MCF 10A (cell line): ENCODE data around the gene CALY. TPM values are rescaled to one million over a fixed set of nuclear protein-coding genes. Genes with fewer than 3 reads are reported as not detected.

Experiments
- BruUV-seq: library from RNA; stranded (reverse); fragments of 400-500 nt; replicated peaks from 2 replicates; lab custom pipeline; 2021; lab: Mats Ljungman, UMichigan
- CTCF ChIA-PET: fragments of 300-600 bp; sonication (Branson Sonifier 250); formaldehyde crosslinking; extraction: SDS; loops from one replicate; lab custom pipeline; 2021; ENCODE audit warnings: antibody characterized with exemption, inconsistent platforms; lab: Yijun Ruan, JAX
- POLR2A ChIA-PET: fragments of 300-600, 350-650 bp; sonication (Branson Sonifier 250); formaldehyde crosslinking; extraction: SDS; loops from one replicate; lab custom pipeline; 2020; ENCODE audit warnings: antibody characterized with exemption, inconsistent platforms; lab: Yijun Ruan, JAX
- DNase-seq: peaks from one replicate; pipeline ENCODE4 v3.0.0-alpha.2; 2018; ENCODE audit not compliant: unreplicated experiment
- H3K27ac Mint-ChIP-seq: one replicate; pipeline ENCODE4 v1.8.0; 2022; ENCODE audit warnings: mild to moderate bottlenecking, low read depth, mixed read lengths; ENCODE audit not compliant: unreplicated experiment
- H3K27me3 Mint-ChIP-seq: one replicate; pipeline ENCODE4 v1.8.0; 2022; ENCODE audit warnings: mixed read lengths; ENCODE audit not compliant: insufficient read depth, unreplicated experiment
- H3K36me3 Mint-ChIP-seq: one replicate; pipeline ENCODE4 v1.8.0; 2022; ENCODE audit warnings: mild to moderate bottlenecking, moderate library complexity, mixed read lengths; ENCODE audit not compliant: insufficient read depth, unreplicated experiment
- H3K4me1 Mint-ChIP-seq: one replicate; pipeline ENCODE4 v1.8.0; 2022; ENCODE audit warnings: mixed read lengths; ENCODE audit not compliant: insufficient read depth, unreplicated experiment
- H3K4me3 Mint-ChIP-seq: one replicate; pipeline ENCODE4 v1.8.0; 2022; ENCODE audit warnings: mild to moderate bottlenecking, moderate library complexity, mixed read lengths; ENCODE audit not compliant: unreplicated experiment
- H3K9me3 Mint-ChIP-seq: one replicate; pipeline ENCODE4 v1.8.0; 2022; ENCODE audit warnings: mixed read lengths; ENCODE audit not compliant: unreplicated experiment
- intact Hi-C: fragments of 100-400 bp; cut with micrococcal nuclease; formaldehyde crosslinking; loops from 2 replicates; pipeline ENCODE4 v1.14.1; 2022
- total RNA-seq: library from RNA; stranded (reverse); gene quantifications from 2 replicates; pipeline ENCODE4 v1.2.3, GENCODE V29; 2022
- TF ChIP-seq, protein P1 (sequence below): fragments of 200-600 bp; IDR thresholded peaks from one replicate; pipeline ENCODE4 v1.8.0; 2022; ENCODE audit warnings: antibody characterized with exemption, mild to moderate bottlenecking; ENCODE audit not compliant: unreplicated experiment

The CALY gene
- total RNA-seq, 1 experiment from 2014 or later: not detected

DNA sequence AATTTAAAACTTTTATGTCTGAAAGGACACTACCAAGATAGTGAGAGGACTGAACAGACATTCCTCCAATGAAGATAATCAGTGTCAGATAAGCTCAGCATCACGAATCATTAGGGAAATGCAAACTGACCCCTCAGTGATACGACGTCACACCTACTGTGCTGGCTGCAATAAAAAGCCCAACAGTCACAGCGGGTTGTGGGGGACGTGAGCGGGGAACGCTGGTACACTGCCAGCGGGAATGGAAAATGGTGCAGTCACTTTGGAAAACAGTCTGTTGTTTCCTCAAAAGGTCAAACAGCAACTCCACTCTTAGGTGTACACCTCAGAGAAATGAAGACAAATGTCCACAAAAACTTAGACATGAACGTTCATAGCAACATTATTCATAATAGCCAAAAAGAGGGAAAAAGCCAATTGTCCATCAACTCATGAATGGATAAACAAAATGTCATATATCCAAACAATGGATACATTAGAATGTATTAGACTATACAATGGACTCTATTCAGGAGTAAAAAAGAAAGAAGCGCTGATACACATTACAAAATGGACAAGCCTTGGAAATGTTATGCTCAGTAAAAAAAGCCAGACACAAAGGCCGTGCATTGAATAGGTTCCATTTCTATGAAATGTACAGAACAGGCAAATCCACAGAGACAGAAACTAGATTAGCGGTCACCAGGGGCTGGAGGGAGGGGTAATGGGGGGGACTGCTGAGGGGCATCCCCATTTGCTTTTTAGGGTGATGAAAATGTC is 38.8 kb upstream of the CALY start:
- no peaks in the 10 kb centered on the region for H3K27me3 Mint-ChIP-seq
- no peak for DNase-seq
- ChIA-PET CTCF (interaction anchor here (1.5 kb wide), 1 partner anchor 46 kb away, joined by 6 read pairs; no protein-coding TSS in a partner anchor), POLR2A (no interaction called here)
- H3K9me3 Mint-ChIP-seq: no peaks in the 10 kb centered on the region
- intact Hi-C loops: no loop called here
- TF ChIP-seq, protein P1, sequence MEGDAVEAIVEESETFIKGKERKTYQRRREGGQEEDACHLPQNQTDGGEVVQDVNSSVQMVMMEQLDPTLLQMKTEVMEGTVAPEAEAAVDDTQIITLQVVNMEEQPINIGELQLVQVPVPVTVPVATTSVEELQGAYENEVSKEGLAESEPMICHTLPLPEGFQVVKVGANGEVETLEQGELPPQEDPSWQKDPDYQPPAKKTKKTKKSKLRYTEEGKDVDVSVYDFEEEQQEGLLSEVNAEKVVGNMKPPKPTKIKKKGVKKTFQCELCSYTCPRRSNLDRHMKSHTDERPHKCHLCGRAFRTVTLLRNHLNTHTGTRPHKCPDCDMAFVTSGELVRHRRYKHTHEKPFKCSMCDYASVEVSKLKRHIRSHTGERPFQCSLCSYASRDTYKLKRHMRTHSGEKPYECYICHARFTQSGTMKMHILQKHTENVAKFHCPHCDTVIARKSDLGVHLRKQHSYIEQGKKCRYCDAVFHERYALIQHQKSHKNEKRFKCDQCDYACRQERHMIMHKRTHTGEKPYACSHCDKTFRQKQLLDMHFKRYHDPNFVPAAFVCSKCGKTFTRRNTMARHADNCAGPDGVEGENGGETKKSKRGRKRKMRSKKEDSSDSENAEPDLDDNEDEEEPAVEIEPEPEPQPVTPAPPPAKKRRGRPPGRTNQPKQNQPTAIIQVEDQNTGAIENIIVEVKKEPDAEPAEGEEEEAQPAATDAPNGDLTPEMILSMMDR: no peak
- peaks cover 10% of the 10 kb centered on the region for H3K4me1 Mint-ChIP-seq
- peaks cover 15% of the 10 kb centered on the region for H3K36me3 Mint-ChIP-seq
- H3K4me3 Mint-ChIP-seq: no peak overlapping the region
- no TSS peak for BruUV-seq
- no peak overlapping the region for H3K27ac Mint-ChIP-seq

DNA sequence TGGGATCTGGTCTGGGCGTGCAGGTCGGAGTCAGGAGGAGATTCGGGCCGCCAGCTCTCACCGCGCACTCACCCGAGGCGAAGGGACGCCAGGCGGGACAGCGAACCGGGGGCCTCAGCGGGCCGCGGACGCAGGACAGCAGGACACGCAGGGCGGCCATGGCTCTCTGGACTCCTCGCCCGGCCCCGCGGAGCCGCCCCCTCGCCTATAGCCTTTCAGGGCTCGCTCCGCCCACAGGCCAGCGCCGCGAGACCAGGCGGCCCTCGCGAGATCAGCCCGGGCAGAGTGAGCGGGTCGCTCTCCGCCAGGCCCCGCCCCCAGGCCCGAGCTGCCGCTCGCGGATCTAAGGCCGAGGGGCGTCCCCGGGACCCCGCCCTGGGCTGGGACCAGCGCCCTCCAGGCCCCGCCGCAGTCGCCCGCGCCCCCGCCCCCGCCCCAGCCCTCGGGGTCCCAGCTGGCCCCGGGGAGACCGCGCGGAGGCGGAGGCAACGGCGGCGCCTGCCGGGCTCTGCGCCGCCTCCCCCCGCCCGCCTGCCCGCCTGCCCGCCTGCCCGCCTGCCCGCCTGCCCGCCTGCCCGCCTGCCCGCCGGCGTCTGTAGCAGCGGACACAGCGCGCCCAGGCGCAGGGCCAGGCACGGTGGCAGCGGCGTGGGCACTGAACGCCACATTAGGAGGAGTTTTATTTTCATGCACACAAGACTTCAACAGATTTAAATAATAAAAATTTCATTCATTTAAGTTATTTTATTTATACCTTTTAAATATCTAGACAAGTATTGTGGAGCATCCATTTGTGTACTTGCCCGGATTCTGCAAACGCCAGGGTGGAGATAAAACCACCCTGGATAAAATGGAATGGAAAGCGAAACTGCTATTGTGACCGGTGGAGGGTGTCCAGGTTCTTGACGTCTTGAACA is 36.7 kb upstream of the CALY start, which contains the start of gene ECHS1:
Gene ECHS1 (minus strand): TSS at position 181 of the 917 bp plus-strand sequence. CDS start 21 bp downstream, at position 160.
- POLR2A ChIA-PET: interaction anchor here (0.6 to 2.0 kb wide), 4 partner anchors 19 to 94 kb away, joined by 3 to 9 read pairs (median 4); partner anchors contain the start of gene MTG1
- Mint-ChIP-seq H3K27ac (peak within 1 kb of the TSS; percentile 88), H3K36me3 (peaks cover 33% of the 10 kb centered on the region), H3K4me3 (peak within 1 kb of the TSS; percentile 82), H3K9me3 (no peaks in the 10 kb centered on the region), H3K4me1 (peaks cover 10% of the 10 kb centered on the region), H3K27me3 (no peaks in the 10 kb centered on the region)
- DNase-seq: peak; percentile 92
- no TSS peak for BruUV-seq
- CTCF ChIA-PET: interaction anchor here (1.5 to 1.6 kb wide), 2 partner anchors 44 to 66 kb away, joined by 6 read pairs; no protein-coding TSS in a partner anchor
- intact Hi-C loops: no loop called here
- TF ChIP-seq, protein P1: no peak

DNA sequence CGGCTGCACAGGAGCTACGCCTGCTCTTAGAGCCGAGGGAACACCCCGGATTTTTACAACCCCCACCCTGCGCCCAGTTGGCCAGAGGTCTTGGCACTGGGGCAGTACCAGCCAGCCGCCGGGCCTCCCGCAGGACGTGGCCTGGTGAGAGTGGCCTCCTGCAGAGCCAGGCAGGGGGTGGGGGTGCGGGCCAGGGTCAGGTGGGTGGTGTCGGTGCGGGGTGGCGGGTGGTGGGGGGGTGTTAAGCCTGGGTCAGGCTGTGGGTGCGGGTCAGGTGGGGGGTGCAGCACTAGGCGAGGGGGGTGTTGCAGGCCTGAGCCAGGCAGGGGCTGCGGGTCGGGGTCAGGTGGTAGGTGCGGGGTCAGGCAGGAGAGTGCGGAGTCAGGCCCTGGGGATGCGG is 35.8 kb upstream of the CALY start:
- intact Hi-C loops: no loop called here
- Mint-ChIP-seq H3K4me1 (peaks cover 10% of the 10 kb centered on the region), H3K27me3 (no peaks in the 10 kb centered on the region), H3K4me3 (peak overlapping the region; percentile 82), H3K27ac (peak overlapping the region; percentile 88), H3K9me3 (no peaks in the 10 kb centered on the region), H3K36me3 (peaks cover 39% of the 10 kb centered on the region)
- TF ChIP-seq, protein P1: no peak
- DNase-seq: no peak
- POLR2A ChIA-PET: interaction anchor here (0.7 to 2.0 kb wide), 2 partner anchors 20 to 781 kb away, joined by 3 to 9 read pairs; partner anchors contain the start of gene MTG1
- BruUV-seq: no TSS peak
- CTCF ChIA-PET: interaction anchor here (1.6 kb wide), 1 partner anchor 65 kb away, joined by 6 read pairs; no protein-coding TSS in a partner anchor
